ENCODE measurements around the gene MYO19.
"Not testable (repeated sequence)": the region's sequence is repeated elsewhere in the genome, so short reads cannot be mapped to it uniquely, and the experiment has no call there.

MYO19 gene

DNA sequence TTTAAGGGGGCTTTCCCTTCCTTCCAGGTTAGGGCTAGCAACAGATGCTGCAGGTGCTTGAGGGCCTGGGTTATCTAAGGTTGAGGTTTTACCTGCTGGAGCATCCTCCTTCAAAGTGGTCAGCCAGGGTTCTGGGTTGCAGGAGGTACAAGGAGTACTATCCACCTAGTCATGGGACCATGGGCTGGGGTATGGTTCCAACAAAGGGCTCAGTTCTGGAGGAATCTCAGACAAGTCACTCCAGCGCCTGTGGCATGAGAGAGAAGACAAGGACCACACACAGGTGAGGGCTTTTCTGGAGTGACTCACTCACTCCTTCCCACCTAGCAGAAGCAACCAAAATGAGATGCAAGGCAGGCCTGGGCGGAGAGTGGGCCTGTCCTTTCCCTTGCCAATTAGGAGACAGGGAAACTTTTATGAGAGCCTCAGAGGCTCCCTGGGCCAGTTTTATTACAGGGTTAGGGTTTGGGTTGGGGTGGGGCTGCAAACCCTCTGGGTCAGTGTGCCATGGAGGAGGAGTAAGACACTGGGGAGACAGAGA lies 2.2 kb downstream of the MYO19 start:
- no peak for DNase-seq

DNA sequence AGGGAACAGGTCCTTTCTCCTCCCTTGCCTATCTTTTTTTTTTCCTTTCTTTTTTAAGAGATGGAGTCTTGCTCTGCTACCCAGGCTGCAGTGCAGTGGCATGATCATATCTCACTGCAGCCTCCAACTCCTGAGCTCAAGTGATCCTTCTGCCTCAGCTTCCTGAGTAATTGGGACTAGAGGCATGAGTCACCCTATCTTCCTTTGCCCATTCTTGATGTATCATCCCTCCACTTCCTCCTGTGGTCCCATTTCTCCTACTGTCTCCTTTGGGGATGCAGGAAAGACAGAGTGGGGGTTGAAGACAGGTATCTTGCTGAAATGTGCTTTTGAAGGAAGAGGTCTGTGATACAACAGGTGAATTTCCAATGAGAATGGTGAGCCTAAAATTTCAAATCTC lies 5.5 kb downstream of the MYO19 start:
- no peak for DNase-seq

GRCh38 chr17:36527621-36528250 lies 6.9 kb downstream of the MYO19 start:
- DNase-seq: no peak

DNA sequence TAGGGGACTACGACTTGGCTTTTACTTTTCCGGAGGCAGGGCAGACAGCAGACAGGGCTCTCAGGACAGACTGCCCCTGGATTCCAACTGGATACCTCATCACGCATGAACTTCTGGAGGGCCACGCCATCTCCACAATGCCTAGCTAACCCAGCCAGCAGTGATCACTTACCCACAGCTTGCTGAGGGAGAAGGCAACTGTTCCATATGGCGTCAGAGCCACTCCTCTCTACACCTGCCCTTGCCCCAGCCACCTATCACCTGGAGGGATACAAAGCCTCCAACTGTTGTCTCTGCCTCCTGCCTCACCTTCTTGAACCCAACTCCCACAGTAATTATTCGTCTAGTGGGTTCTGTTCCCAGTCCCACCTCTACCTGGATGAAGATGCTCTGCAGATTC lies 8.8 kb downstream of the MYO19 start:
- no peak for DNase-seq

- no peak for DNase-seq
These were observed 9.6 kb downstream of the MYO19 start for GRCh38 chr17:36525113-36525512.

DNA sequence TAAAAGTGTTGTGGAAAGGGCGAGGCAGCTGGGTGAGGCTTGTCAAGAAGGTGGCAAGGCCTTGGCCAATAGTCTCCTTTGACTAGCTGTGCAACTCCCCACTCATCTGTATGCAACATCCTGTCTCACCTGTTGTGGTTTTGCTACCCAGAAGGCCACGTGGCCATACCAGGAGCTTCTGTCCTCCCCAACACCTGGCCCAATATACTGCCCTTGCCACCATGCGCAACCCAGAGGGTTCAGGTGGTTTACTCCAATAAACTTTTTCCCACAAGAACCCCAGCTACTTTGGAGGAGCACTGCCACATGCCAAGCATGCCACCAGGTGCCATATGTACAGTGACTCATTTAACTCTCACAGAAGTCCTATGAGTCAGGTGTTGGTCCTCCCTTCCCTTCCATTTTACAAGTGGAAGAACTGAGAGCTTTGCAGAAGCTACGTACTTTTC lies 10.2 kb downstream of the MYO19 start:
- no peak for DNase-seq

GRCh38 chr17:36523113-36523512 lies 11.6 kb downstream of the MYO19 start:
- DNase-seq: no peak

DNA sequence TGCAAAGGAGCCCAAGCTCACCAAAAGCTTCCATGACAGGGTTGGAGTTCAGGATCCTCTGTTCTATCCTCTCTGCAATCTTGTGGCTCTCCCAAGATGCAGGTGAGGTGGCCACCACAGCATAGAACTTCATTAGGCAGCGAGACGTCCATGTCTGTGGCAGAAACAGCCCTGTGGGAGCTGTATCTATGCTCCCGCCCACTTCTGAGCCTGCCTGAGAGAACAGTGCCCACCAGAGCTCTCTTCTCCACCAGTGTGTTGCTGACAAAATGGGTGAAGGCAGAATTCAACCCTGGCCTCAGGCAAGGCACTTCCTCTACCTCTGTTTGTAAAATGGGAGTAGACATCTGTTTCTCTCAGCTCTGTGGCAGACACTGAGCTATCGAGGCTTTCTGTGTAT lies 18.8 kb downstream of the MYO19 start:
- DNase-seq: no peak

DNA sequence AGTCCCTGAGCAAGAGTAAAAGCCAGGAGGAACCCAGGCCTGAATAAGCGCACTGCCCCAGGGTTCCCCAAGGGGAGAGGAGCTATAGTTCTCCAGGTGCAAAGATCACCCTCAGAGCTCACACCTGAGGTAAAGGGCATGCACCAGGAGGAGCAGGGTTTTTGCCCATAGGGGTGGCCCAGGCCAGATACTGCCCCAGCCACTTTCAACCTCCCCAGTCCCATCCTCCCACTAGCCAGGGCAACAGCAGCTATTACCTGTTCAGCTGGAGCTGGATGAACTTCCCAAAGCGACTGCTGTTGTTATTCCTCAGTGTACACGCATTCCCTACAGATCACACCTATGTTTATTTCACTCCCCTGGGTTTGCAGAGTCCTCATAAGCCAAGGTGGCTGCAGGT lies 19.8 kb downstream of the MYO19 start:
- DNase-seq: no peak

GRCh38 chr17:36512641-36513040 lies 22.0 kb downstream of the MYO19 start:
- DNase-seq: no peak

DNA sequence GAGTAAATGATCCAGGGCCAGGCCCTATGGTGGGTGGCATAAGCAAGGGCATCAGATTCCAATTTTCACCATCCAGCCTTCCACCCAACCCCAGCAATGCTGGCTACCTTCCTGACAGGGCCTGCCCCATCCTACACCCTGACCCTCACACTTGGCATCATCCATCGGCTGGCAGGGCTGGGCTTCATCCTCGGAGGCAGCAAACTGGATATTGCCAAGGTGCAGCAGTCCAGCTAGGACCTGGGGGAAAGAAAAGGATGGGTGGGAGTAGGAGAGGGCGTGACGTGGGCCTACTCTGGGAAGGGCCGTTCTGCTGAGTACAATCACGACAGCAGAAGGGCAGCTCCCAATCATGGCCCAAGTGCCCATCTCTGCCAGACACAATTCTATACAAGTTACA lies 23.5 kb downstream of the MYO19 start:
- no peak for DNase-seq

DNA sequence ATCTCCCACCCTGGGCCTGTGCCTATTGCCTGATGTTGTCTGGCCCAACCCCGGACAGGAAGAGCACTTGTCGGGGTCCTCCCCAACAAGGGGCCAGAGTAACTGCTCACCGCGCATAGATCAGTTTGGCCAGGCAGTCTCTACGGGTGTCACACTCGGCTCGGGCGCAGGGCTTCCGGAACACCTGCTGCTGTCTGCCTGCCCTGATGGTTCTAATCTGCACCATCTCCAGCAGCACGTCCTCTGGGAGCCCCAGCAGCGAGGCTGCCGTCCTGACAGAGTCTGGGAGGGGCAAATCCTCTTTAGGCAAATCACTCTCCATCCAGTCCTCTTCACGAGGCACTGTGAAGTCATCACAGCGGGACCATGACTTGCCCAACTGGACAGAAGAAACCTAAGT lies 24.0 kb downstream of the MYO19 start:
- no peak for DNase-seq

DNA sequence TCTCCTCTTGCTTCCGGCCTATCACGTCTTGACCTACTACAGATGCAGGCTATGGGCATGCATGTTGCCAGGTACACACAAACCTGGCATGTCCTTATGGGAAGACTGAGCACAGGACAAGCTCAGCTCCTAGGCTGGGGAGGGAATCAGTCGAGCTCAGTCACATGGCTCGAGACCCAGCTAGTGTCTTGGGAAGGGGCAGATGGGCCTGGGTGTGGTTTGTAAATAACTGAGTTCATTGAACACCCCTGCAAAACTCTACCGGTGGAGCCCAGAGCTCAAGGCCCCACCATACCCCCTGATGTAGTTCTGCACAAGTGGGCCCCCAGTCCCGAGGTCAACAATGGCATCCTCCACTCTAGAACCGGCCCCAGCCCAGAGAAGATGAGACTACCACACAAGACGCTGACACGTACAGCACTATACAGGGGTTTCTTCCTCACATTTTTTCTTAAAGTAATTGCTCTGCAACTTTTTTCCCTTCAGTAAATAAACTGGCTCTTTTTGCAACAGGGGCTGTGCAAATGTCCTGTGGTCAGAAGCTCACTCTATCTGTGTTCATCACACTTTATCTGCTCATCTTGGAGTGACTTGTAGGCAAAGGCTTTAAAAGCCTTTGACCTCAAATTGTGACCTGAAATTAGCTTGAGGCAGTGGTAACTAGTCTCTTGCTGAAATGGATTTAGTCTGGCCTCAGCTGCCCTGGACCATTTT lies 25.2 kb downstream of the MYO19 start:
- no peak for DNase-seq

DNA sequence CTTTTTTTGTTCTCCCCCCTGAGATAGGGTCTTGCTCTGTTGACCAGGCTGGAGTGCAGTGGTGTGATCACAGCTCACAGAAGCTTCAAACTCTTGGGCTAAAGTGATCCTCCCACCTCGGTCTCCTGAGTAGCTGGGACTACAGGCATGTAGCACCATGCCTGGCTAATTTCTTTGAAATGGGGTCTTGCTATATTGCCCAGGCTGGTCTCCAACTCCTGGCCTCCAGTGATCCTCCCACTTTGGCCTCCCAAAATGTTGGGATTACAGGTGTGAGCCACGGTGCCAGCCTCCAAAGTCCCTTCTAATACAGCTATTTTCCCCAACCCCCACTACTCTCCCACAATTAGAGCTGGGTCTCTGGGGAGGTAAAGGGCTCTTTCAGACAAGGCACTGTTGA lies 26.2 kb downstream of the MYO19 start:
- DNase-seq: not testable (repeated sequence)

- DNase-seq: no peak
These were observed 27.4 kb downstream of the MYO19 start for GRCh38 chr17:36507266-36507665.

DNA sequence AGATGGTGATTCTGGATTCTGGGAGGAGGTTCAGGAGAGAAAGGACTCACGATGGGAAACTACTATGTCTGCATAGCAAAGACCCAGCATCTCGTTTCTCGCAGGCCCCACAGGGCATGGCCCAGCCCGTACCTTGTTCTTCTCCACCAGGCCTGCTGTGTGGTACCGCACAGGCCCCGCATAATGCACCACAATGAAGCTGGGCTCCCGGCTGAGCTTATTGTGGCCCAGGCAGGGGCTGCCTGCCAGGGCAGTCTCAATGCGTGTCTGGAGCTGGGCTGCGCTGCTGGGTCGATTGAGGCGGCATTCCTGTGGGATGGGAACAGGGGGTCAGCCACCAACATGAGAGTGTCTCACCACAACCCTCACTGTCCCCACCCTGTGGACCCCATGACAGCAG lies 27.8 kb downstream of the MYO19 start:
- no peak for DNase-seq

- no peak for DNase-seq
These were observed 28.3 kb downstream of the MYO19 start for GRCh38 chr17:36506249-36506826.

- DNase-seq: no peak
These were observed 29.5 kb downstream of the MYO19 start for GRCh38 chr17:36505171-36505570.

GRCh38 chr17:36504156-36504545 lies 30.5 kb downstream of the MYO19 start:
- no peak for DNase-seq

DNA sequence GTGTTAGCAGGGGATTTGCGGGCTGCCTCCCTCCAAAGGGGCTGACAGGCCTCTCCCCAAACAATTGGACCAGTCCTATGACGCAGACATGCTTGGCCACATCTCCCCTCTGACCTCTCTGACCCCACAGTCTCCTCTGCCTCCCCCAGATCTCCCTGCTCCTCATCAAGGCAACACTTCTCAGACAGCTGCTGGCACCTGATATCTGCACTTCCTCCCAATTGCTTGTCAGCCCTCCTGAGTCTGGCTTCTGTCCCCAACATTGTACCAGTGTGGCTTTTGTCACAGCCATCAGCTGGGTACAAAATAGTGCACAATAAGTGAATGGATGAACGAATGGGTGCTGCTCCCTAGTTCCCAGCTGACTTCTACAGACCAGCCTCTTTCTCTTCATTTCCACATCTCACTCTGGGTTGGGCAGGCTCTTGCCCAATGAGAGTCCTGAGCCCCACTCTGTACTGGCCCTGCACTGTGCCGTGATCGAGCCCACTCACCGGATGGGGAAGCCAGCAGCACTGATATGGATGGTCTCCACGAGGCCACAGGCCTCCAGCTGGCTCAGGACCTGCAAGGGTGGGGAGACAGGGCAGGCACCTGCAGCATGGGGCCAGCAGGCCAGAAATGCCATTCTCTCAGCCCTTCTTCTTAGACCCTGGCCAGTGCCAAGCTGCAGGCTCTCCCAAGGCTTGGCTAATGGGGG lies 31.1 kb downstream of the MYO19 start:
- no peak for DNase-seq

GRCh38 chr17:36501963-36502362 lies 32.7 kb downstream of the MYO19 start:
- no peak for DNase-seq

DNA sequence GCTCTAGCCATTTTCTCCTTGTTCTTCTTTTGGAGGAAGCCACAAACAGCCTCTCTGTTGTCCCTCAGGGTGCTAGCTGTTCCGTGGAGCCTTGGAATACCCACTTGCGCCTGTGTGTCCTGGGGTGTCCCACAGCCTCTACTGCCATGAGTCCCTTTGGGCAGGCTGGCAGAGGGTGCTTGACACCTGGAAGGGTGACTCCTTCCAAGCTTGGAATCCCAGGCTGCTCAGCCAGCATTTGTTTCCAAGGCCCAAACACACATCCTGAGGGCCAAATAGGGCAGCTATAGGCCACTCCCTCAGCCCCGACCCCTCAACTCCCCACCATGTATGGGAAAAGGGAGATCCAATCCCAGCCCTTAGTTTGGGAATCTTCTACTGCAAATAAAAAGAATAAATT lies 33.3 kb downstream of the MYO19 start:
- DNase-seq: no peak

DNA sequence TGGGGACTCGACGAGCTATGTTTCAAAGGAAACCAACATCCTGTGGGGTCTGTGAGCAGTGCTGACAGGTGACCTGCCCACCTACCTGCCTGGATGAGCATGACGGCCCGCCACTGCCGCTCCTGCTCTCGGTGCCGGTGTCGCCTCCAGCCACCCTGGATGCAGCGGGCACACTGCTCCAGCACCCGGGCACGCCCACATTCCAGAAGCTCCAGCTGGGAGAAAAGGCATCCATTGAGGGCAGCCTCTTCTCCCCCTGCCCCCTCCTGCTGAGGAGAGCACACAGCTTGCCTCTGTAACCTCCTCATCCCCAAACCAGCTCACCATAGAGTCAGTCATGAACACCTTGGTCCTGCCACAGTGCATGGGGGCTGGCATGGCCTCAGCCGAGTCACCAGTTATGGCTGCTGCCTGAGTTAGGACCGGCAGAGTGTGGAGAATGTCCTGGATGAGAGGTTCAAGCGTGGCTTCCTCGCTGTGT lies 33.9 kb downstream of the MYO19 start:
- no peak for DNase-seq

Data from activated CD4-positive, alpha-beta T cell treated with anti-CD3 and anti-CD28 coated beads, Interleukin-2, amount 50 U/mL, for 4 hours (primary cell).